ENCODE data around the gene RLN2. TPM values are rescaled to one million over a fixed set of nuclear protein-coding genes. Genes with fewer than 3 reads are reported as not detected.

The RLN2 gene
- total RNA-seq, 1 experiment from 2014 or later, result not detected

DNA sequence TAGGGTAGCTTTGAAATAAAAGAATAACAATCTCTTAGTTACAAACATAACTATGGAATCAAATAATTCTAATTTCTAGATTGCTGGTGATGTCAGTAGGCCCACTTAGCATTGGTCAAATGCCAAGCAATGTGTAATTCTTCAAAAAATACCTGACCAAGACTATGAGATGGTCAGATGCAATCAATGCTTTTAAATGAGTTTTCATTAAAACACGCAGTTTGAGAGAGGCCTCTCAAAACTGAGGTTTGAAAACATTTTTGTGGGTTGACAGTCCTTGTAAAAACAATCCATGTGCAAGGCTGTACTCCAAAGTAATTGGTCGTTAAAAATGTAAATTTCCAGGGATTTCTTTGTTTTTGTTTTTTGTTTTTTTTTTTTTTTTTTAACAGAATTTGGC is 1.2 kb upstream of the RLN2 start:
- Histone ChIP-seq H3K27ac (ENCODE audit: low read depth, low read length, poor library complexity, severe bottlenecking) (no peak overlapping the region), H3K4me3 (ENCODE audit: low read depth, low read length, poor library complexity, severe bottlenecking) (no peak overlapping the region), H3K9me3 (ENCODE audit: low read depth, low read length, poor library complexity, severe bottlenecking) (no peaks in the 10 kb centered on the region), H3K27me3 (replicated peaks; ENCODE audit: insufficient read depth, low read depth, low read length, poor library complexity) (peaks cover 7% of the 10 kb centered on the region), H3K36me3 (ENCODE audit: insufficient read depth, low read length, poor library complexity, severe bottlenecking) (no peaks in the 10 kb centered on the region), H3K4me1 (ENCODE audit: insufficient read depth, low read length, poor library complexity, severe bottlenecking) (no peaks in the 10 kb centered on the region)
- TF ChIP-seq, protein P1, sequence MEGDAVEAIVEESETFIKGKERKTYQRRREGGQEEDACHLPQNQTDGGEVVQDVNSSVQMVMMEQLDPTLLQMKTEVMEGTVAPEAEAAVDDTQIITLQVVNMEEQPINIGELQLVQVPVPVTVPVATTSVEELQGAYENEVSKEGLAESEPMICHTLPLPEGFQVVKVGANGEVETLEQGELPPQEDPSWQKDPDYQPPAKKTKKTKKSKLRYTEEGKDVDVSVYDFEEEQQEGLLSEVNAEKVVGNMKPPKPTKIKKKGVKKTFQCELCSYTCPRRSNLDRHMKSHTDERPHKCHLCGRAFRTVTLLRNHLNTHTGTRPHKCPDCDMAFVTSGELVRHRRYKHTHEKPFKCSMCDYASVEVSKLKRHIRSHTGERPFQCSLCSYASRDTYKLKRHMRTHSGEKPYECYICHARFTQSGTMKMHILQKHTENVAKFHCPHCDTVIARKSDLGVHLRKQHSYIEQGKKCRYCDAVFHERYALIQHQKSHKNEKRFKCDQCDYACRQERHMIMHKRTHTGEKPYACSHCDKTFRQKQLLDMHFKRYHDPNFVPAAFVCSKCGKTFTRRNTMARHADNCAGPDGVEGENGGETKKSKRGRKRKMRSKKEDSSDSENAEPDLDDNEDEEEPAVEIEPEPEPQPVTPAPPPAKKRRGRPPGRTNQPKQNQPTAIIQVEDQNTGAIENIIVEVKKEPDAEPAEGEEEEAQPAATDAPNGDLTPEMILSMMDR (conservative IDR thresholded peaks at IDR 0.05; ENCODE audit: low read depth, low read length), result no peak
- TF ChIP-seq EZH2 (IDR thresholded peaks at IDR 0.05; ENCODE audit: borderline replicate concordance, low read depth, low read length, poor library complexity, severe bottlenecking), result no peak
- ChIA-PET CTCF (no interaction called here), POLR2A (ENCODE audit: low non-redundant PET) (no interaction called here)
- DNase-seq (ENCODE audit: low spot score), result no peak
- intact Hi-C loops (cut with micrococcal nuclease; ENCODE audit: unreplicated experiment), result no loop called here
- no TSS peak for BruUV-seq (replicated peaks)

DNA sequence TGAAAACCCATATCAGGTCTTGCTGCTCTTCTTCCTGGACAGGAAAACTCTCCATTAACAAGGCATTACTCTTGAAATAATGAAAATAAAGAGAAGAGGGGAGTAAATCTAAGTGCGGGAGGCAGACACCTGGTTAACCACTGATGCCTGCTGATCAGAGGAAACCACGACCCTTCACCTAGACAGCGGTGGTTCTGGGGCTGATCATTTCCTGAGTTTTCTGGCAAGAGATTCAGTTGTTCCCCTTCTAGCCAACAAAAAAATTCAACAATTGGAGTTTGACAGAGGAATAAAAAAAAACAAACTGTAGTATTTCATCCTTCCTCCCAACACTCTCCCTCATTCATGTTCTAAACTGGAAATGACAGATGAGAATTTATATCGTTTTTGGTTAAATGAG is 3.0 kb downstream of the RLN2 start:
- no peak overlapping the region for H3K27ac ChIP-seq (ENCODE audit: low read depth, low read length, poor library complexity, severe bottlenecking)
- CTCF ChIA-PET, result no interaction called here
- no peak overlapping the region for H3K4me3 ChIP-seq (ENCODE audit: low read depth, low read length, poor library complexity, severe bottlenecking)
- no peak for TF ChIP-seq EZH2 (IDR thresholded peaks at IDR 0.05; ENCODE audit: borderline replicate concordance, low read depth, low read length, poor library complexity, severe bottlenecking)
- TF ChIP-seq, protein P1 (conservative IDR thresholded peaks at IDR 0.05; ENCODE audit: low read depth, low read length), result no peak
- no peaks in the 10 kb centered on the region for H3K36me3 ChIP-seq (ENCODE audit: insufficient read depth, low read length, poor library complexity, severe bottlenecking)
- H3K9me3 ChIP-seq (ENCODE audit: low read depth, low read length, poor library complexity, severe bottlenecking), result no peaks in the 10 kb centered on the region
- H3K27me3 ChIP-seq (replicated peaks; ENCODE audit: insufficient read depth, low read depth, low read length, poor library complexity), result peaks cover 12% of the 10 kb centered on the region
- intact Hi-C loops (cut with micrococcal nuclease; ENCODE audit: unreplicated experiment), result no loop called here
- H3K4me1 ChIP-seq (ENCODE audit: insufficient read depth, low read length, poor library complexity, severe bottlenecking), result no peaks in the 10 kb centered on the region
- BruUV-seq (replicated peaks), result no TSS peak
- POLR2A ChIA-PET (ENCODE audit: low non-redundant PET), result no interaction called here
- DNase-seq (ENCODE audit: low spot score), result no peak

DNA sequence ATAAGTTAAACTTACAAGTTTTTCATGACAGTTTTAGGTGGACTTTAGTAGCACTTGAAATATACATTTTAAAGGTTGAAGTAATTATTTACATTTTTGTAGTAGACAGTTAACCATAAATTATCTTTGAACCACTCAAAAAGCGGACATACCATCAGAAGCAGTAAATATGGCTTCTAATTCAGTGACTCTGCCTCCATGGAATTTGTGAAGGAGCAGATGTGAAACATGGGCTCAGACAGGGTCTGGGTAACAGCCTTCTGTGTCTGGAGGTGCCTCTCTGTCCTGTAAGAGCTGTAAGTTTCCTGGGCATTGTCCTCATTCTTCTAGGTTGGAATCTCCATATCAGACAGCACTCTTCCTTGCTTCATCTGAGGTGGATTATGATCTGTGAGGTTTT is 12.4 kb downstream of the RLN2 start:
- Histone ChIP-seq H3K27ac (ENCODE audit: low read depth, low read length, poor library complexity, severe bottlenecking) (no peak overlapping the region), H3K9me3 (ENCODE audit: low read depth, low read length, poor library complexity, severe bottlenecking) (no peaks in the 10 kb centered on the region), H3K27me3 (replicated peaks; ENCODE audit: insufficient read depth, low read depth, low read length, poor library complexity) (no peaks in the 10 kb centered on the region), H3K4me3 (ENCODE audit: low read depth, low read length, poor library complexity, severe bottlenecking) (no peak overlapping the region), H3K36me3 (ENCODE audit: insufficient read depth, low read length, poor library complexity, severe bottlenecking) (no peaks in the 10 kb centered on the region), H3K4me1 (ENCODE audit: insufficient read depth, low read length, poor library complexity, severe bottlenecking) (no peaks in the 10 kb centered on the region)
- no TSS peak for BruUV-seq (replicated peaks)
- no peak for TF ChIP-seq EZH2 (IDR thresholded peaks at IDR 0.05; ENCODE audit: borderline replicate concordance, low read depth, low read length, poor library complexity, severe bottlenecking)
- DNase-seq (ENCODE audit: low spot score), result no peak
- intact Hi-C loops (cut with micrococcal nuclease; ENCODE audit: unreplicated experiment), result no loop called here
- CTCF ChIA-PET, result no interaction called here
- POLR2A ChIA-PET (ENCODE audit: low non-redundant PET), result no interaction called here

DNA sequence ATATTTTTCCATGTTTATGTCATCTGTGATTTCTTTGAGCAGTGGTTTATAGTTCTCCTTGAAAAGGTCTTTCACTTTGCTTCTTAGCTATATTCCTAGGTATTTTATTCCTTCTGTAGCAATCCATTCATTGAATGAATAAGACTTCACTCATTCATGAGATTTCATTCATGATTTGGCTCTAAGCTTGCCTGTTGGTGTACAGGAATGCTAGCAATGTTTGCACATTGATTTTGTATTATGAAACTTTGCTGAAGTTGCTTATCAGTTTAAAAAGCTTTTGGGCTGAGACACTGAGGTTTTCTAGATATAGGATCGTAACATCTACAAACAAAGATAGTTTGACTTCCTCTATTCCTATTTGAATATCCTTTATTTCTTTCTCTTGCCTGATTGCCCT is 15.9 kb downstream of the RLN2 start:
- no peak for DNase-seq (ENCODE audit: low spot score)
- Histone ChIP-seq H3K9me3 (ENCODE audit: low read depth, low read length, poor library complexity, severe bottlenecking) (no peaks in the 10 kb centered on the region), H3K36me3 (ENCODE audit: insufficient read depth, low read length, poor library complexity, severe bottlenecking) (no peaks in the 10 kb centered on the region), H3K27ac (ENCODE audit: low read depth, low read length, poor library complexity, severe bottlenecking) (no peak overlapping the region), H3K27me3 (replicated peaks; ENCODE audit: insufficient read depth, low read depth, low read length, poor library complexity) (no peaks in the 10 kb centered on the region), H3K4me3 (ENCODE audit: low read depth, low read length, poor library complexity, severe bottlenecking) (no peak overlapping the region), H3K4me1 (ENCODE audit: insufficient read depth, low read length, poor library complexity, severe bottlenecking) (no peaks in the 10 kb centered on the region)
- TF ChIP-seq, protein P1 (conservative IDR thresholded peaks at IDR 0.05; ENCODE audit: low read depth, low read length), result no peak
- TF ChIP-seq EZH2 (IDR thresholded peaks at IDR 0.05; ENCODE audit: borderline replicate concordance, low read depth, low read length, poor library complexity, severe bottlenecking), result no peak
- BruUV-seq (replicated peaks), result no TSS peak
- intact Hi-C loops (cut with micrococcal nuclease; ENCODE audit: unreplicated experiment), result no loop called here
- POLR2A ChIA-PET (ENCODE audit: low non-redundant PET), result no interaction called here
- CTCF ChIA-PET, result no interaction called here

Measured in A673 (cell line).